Measurements from ENCODE around the gene PSMD11. TPM values are rescaled to one million over a fixed set of nuclear protein-coding genes. Genes with fewer than 3 reads are reported as not detected.

Gene PSMD11
- total and polyA plus RNA-seq, 4 donors, result 47.8 to 87.9 (median 67.6) TPM

DNA sequence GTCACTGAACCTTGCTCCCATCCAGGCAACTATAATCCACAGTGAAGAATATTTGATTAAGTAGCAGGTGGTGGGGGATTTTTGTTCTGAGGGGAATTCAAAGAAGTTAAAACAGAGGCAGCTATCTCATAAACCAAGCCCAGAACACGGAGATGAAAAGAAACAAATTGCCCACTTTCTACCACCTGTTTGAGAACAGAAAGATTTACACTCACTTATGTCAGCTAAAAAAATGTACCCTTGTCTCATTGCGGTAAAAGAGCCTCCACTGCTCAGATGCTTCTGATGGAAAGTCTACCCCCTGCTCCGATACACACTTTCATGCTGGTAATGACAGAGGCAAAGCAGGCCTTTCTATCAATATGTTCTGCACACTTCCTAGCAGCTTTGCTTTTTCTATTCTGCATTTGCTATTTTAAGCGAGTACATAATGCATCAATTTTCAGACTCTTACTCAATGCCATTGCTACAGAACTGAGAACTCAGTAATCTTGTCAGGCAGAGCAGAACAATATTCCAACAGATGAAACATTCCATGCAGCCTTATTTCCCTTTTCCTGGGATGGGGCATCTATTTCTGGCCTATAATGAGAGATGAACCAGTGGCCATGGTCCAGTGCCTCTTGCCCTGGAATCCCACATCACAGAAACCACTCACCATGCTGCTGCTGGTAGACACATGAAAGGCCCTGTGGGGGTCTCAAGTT, 71.5 kb downstream of the PSMD11 start:
- Histone ChIP-seq H3K27me3 (ENCODE audit: control insufficient read depth in 3 of 3, insufficient read depth in 3 of 3, low read length in 2 of 3) (no peaks in the 10 kb centered on the region), H3K9me3 (ENCODE audit: control insufficient read depth in 4 of 4, insufficient read depth in 3 of 4, low read length in 3 of 4) (no peaks in the 10 kb centered on the region), H3K9ac (ENCODE audit: insufficient read depth in 1 of 2, low read length in 2 of 2) (no peak overlapping the region), H3K36me3 (ENCODE audit: control insufficient read depth in 4 of 4, insufficient read depth in 4 of 4, low read length in 4 of 4) (no peaks in the 10 kb centered on the region), H3K27ac (ENCODE audit: low read depth in 1 of 2, low read length in 1 of 2) (no peak overlapping the region), H3K4me3 (no peak overlapping the region), H3K4me1 (ENCODE audit: control insufficient read depth in 5 of 5, insufficient read depth in 5 of 5, low read length in 5 of 5) (peaks cover 0 to 14% (median 5%) of the 10 kb centered on the region in 5 donors)
- WGBS, 2 donors, result 91 to 92% methylated on average over 4 of the region's 4 CpGs
- ATAC-seq (ENCODE audit: insufficient read depth, low FRiP score) (no peak), DNase-seq (no peak)
- TF ChIP-seq, protein P1, sequence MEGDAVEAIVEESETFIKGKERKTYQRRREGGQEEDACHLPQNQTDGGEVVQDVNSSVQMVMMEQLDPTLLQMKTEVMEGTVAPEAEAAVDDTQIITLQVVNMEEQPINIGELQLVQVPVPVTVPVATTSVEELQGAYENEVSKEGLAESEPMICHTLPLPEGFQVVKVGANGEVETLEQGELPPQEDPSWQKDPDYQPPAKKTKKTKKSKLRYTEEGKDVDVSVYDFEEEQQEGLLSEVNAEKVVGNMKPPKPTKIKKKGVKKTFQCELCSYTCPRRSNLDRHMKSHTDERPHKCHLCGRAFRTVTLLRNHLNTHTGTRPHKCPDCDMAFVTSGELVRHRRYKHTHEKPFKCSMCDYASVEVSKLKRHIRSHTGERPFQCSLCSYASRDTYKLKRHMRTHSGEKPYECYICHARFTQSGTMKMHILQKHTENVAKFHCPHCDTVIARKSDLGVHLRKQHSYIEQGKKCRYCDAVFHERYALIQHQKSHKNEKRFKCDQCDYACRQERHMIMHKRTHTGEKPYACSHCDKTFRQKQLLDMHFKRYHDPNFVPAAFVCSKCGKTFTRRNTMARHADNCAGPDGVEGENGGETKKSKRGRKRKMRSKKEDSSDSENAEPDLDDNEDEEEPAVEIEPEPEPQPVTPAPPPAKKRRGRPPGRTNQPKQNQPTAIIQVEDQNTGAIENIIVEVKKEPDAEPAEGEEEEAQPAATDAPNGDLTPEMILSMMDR (IDR thresholded peaks at IDR 0.05; ENCODE audit: control extremely low read depth, extremely low read depth), result no peak

DNA sequence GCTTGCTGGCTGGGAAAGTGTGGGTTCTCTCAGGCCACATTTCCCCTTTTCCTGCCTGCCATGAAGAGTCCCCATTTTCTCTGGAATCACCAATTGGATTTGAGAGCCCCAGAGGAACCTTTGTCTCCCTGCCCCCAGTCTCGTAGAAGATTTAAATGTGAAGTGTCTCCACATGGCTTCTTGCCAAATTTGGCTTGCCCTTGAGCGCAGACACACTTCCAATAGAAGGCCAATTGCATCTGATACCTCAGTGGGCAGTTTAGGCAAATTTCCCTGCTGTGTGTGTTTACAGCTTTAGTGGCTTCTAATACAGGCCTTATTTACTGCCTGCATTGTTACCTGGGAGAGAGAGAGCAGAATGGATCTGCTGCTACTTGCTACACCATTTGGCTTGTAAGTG, 72.1 kb downstream of the PSMD11 start:
- TF ChIP-seq, protein P1 (IDR thresholded peaks at IDR 0.05; ENCODE audit: control extremely low read depth, extremely low read depth), result no peak
- no peaks in the 10 kb centered on the region for H3K9me3 ChIP-seq (ENCODE audit: control insufficient read depth in 4 of 4, insufficient read depth in 3 of 4, low read length in 3 of 4)
- H3K9ac ChIP-seq (ENCODE audit: insufficient read depth in 1 of 2, low read length in 2 of 2), result no peak overlapping the region
- no peaks in the 10 kb centered on the region for H3K27me3 ChIP-seq (ENCODE audit: control insufficient read depth in 3 of 3, insufficient read depth in 3 of 3, low read length in 2 of 3)
- H3K36me3 ChIP-seq (ENCODE audit: control insufficient read depth in 4 of 4, insufficient read depth in 4 of 4, low read length in 4 of 4), result no peaks in the 10 kb centered on the region
- no peak overlapping the region for H3K4me3 ChIP-seq
- peaks cover 0 to 14% (median 5%) of the 10 kb centered on the region in 5 donors for H3K4me1 ChIP-seq (ENCODE audit: control insufficient read depth in 5 of 5, insufficient read depth in 5 of 5, low read length in 5 of 5)
- DNase-seq (peak in 2 of 3 donors; percentile 35 to 59), ATAC-seq (ENCODE audit: insufficient read depth, low FRiP score) (no peak)
- WGBS, 2 donors, result 36 to 78% methylated on average over 2 of the region's 2 CpGs
- H3K27ac ChIP-seq (ENCODE audit: low read depth in 1 of 2, low read length in 1 of 2), result no peak overlapping the region

GRCh38 chr17:32516940-32517701, 72.8 kb downstream of the PSMD11 start:
- no peak for ATAC-seq (ENCODE audit: insufficient read depth, low FRiP score)
- TF ChIP-seq, protein P1 (IDR thresholded peaks at IDR 0.05; ENCODE audit: control extremely low read depth, extremely low read depth), result no peak
- H3K4me1 ChIP-seq (ENCODE audit: control insufficient read depth in 5 of 5, insufficient read depth in 5 of 5, low read length in 5 of 5), result peaks cover 0 to 14% (median 5%) of the 10 kb centered on the region in 5 donors
- no peaks in the 10 kb centered on the region for H3K27me3 ChIP-seq (ENCODE audit: control insufficient read depth in 3 of 3, insufficient read depth in 3 of 3, low read length in 2 of 3)
- no peak overlapping the region for H3K27ac ChIP-seq (ENCODE audit: low read depth in 1 of 2, low read length in 1 of 2)
- H3K36me3 ChIP-seq (ENCODE audit: control insufficient read depth in 4 of 4, insufficient read depth in 4 of 4, low read length in 4 of 4), result no peaks in the 10 kb centered on the region
- no peak overlapping the region for H3K4me3 ChIP-seq
- H3K9me3 ChIP-seq (ENCODE audit: control insufficient read depth in 4 of 4, insufficient read depth in 3 of 4, low read length in 3 of 4), result no peaks in the 10 kb centered on the region
- WGBS, 2 donors, result 79 to 80% methylated on average over 12 of the region's 12 CpGs
- no peak overlapping the region for H3K9ac ChIP-seq (ENCODE audit: insufficient read depth in 1 of 2, low read length in 2 of 2)
- DNase-seq, result peak in 1 of 3 donors; percentile 34

Measured in lung (tissue), 12 donors.